ENCODE measurements around the gene LMO3. TPM values are rescaled to one million over a fixed set of nuclear protein-coding genes. Genes with fewer than 3 reads are reported as not detected.
A peak's percentile ranks its signal among the peaks of the same experiment; 100 is the strongest.

Gene LMO3
- total RNA-seq, 1 donor from 2014 or later: 54.3 TPM

- H3K79me2 ChIP-seq (ENCODE audit: low read depth): no peaks in the 10 kb centered on the region
- Mint-ChIP-seq H3K36me3 (peaks cover 46% of the 10 kb centered on the region), H3K9me3 (peaks cover 13% of the 10 kb centered on the region), H3K27ac (peak overlapping the region; percentile 40), H3K27me3 (ENCODE audit: insufficient read depth, low read depth) (no peaks in the 10 kb centered on the region), H3K4me3 (no peak overlapping the region), H3K4me1 (peaks cover 20% of the 10 kb centered on the region)
- H3K4me3 ChIP-seq: no peak overlapping the region
- H3K4me1 ChIP-seq: no peaks in the 10 kb centered on the region
- H3F3A ChIP-seq (ENCODE audit: low read depth): no peaks in the 10 kb centered on the region
- H3K27me3 ChIP-seq: no peaks in the 10 kb centered on the region
- no peak for DNase-seq (ENCODE audit: low spot score)
- H3K27ac ChIP-seq: no peak overlapping the region
- no peaks in the 10 kb centered on the region for H4K20me1 ChIP-seq (ENCODE audit: low read depth)
- no peaks in the 10 kb centered on the region for H3K36me3 ChIP-seq
- H3K4me2 ChIP-seq: no peak overlapping the region
- H3K9ac ChIP-seq: no peak overlapping the region
- H3K9me3 ChIP-seq (ENCODE audit: low read depth): no peaks in the 10 kb centered on the region
- TF ChIP-seq CTCF (IDR thresholded peaks at IDR 0.05): no peak
- TF ChIP-seq EZH2phosphoT487 (IDR thresholded peaks at IDR 0.05): no peak
- TF ChIP-seq EZH2 (IDR thresholded peaks at IDR 0.05): no peak
- H2AFZ ChIP-seq (replicated peaks): no peak overlapping the region
Measured at GRCh38 chr12:16586350-16587109, 19.4 kb downstream of the LMO3 start.

DNA sequence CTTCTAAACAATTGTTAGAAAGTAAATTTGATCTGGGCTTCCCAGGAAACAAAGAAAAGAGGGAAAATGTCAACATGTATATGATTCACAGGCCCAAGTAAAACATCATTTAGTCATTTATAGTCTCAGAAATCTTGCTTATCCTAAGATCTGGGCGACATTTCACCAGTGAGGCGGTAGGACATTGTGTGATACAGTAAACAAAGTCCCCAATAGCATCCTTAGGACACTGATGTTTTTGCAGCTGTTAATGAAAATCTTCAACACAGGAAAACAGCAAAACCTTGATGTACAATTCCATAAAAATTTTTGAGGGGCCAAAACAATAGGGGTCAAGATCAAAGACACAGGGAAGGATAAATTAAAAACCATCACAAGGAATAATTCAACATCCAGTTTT lies 20.2 kb downstream of the LMO3 start:
- Histone ChIP-seq H3K9ac (no peak overlapping the region), H3K4me1 (no peaks in the 10 kb centered on the region), H3K9me3 (ENCODE audit: low read depth) (no peaks in the 10 kb centered on the region), H3K4me2 (no peak overlapping the region), H3K36me3 (no peaks in the 10 kb centered on the region), H3K79me2 (ENCODE audit: low read depth) (no peaks in the 10 kb centered on the region), H2AFZ (replicated peaks) (no peak overlapping the region), H3K27ac (no peak overlapping the region), H3F3A (ENCODE audit: low read depth) (no peaks in the 10 kb centered on the region), H3K27me3 (no peaks in the 10 kb centered on the region), H3K4me3 (no peak overlapping the region), H4K20me1 (ENCODE audit: low read depth) (no peaks in the 10 kb centered on the region)
- TF ChIP-seq EZH2phosphoT487 (IDR thresholded peaks at IDR 0.05) (no peak), CTCF (IDR thresholded peaks at IDR 0.05) (no peak), EZH2 (IDR thresholded peaks at IDR 0.05) (no peak)
- no peak for DNase-seq (ENCODE audit: low spot score)
- H3K36me3 Mint-ChIP-seq: peaks cover 48% of the 10 kb centered on the region
- peaks cover 13% of the 10 kb centered on the region for H3K9me3 Mint-ChIP-seq
- H3K27ac Mint-ChIP-seq: no peak overlapping the region
- peaks cover 20% of the 10 kb centered on the region for H3K4me1 Mint-ChIP-seq
- no peak overlapping the region for H3K4me3 Mint-ChIP-seq
- H3K27me3 Mint-ChIP-seq (ENCODE audit: insufficient read depth, low read depth): no peaks in the 10 kb centered on the region

- Mint-ChIP-seq H3K27me3 (ENCODE audit: insufficient read depth, low read depth) (no peaks in the 10 kb centered on the region), H3K9me3 (peaks cover 13% of the 10 kb centered on the region), H3K4me1 (peaks cover 20% of the 10 kb centered on the region), H3K4me3 (no peak overlapping the region), H3K27ac (no peak overlapping the region), H3K36me3 (peaks cover 49% of the 10 kb centered on the region)
- TF ChIP-seq EZH2phosphoT487 (IDR thresholded peaks at IDR 0.05): no peak
- Histone ChIP-seq H3K4me1 (no peaks in the 10 kb centered on the region), H3K9ac (no peak overlapping the region), H2AFZ (replicated peaks) (no peak overlapping the region), H3K4me2 (no peak overlapping the region), H3K27ac (no peak overlapping the region), H3K9me3 (ENCODE audit: low read depth) (no peaks in the 10 kb centered on the region), H3K4me3 (no peak overlapping the region), H3K79me2 (ENCODE audit: low read depth) (no peaks in the 10 kb centered on the region), H3K27me3 (no peaks in the 10 kb centered on the region), H3K36me3 (no peaks in the 10 kb centered on the region), H3F3A (ENCODE audit: low read depth) (no peaks in the 10 kb centered on the region), H4K20me1 (ENCODE audit: low read depth) (no peaks in the 10 kb centered on the region)
- DNase-seq (ENCODE audit: low spot score): no peak
Measured at GRCh38 chr12:16583969-16584745, 21.8 kb downstream of the LMO3 start.

- H3K27me3 ChIP-seq: no peaks in the 10 kb centered on the region
- no peak for DNase-seq (ENCODE audit: low spot score)
- H2AFZ ChIP-seq (replicated peaks): no peak overlapping the region
- no peaks in the 10 kb centered on the region for H3K27me3 Mint-ChIP-seq (ENCODE audit: insufficient read depth, low read depth)
- H3K4me3 ChIP-seq: no peak overlapping the region
- no peak overlapping the region for H3K4me3 Mint-ChIP-seq
- no peaks in the 10 kb centered on the region for H3K79me2 ChIP-seq (ENCODE audit: low read depth)
- peaks cover 3% of the 10 kb centered on the region for H3K4me1 Mint-ChIP-seq
- H4K20me1 ChIP-seq (ENCODE audit: low read depth): no peaks in the 10 kb centered on the region
- no peaks in the 10 kb centered on the region for H3K4me1 ChIP-seq
- H3K36me3 Mint-ChIP-seq: peaks cover 50% of the 10 kb centered on the region
- H3F3A ChIP-seq (ENCODE audit: low read depth): no peaks in the 10 kb centered on the region
- no peaks in the 10 kb centered on the region for H3K9me3 ChIP-seq (ENCODE audit: low read depth)
- no peak for TF ChIP-seq EZH2 (IDR thresholded peaks at IDR 0.05)
- no peak for TF ChIP-seq EZH2phosphoT487 (IDR thresholded peaks at IDR 0.05)
- no peak for TF ChIP-seq CTCF (IDR thresholded peaks at IDR 0.05)
- no peak overlapping the region for H3K9ac ChIP-seq
- H3K36me3 ChIP-seq: no peaks in the 10 kb centered on the region
- no peak overlapping the region for H3K27ac Mint-ChIP-seq
- H3K27ac ChIP-seq: no peak overlapping the region
- H3K4me2 ChIP-seq: no peak overlapping the region
- H3K9me3 Mint-ChIP-seq: peaks cover 13% of the 10 kb centered on the region
Measured at GRCh38 chr12:16581416-16581815, 24.5 kb downstream of the LMO3 start.
